NB4 (cell line): ENCODE measurements around the gene CTNNA2.

Experiments used
- DNase-seq: peaks from one replicate; pipeline ENCODE4 v3.0.0; 2010; ENCODE audit warnings: low read depth
- H3K4me3 ChIP-seq: one replicate; pipeline ENCODE4 v1.5.1; 2011; ENCODE audit warnings: mild to moderate bottlenecking, low read depth, low read length, moderate library complexity
- CTCF ChIP-seq: IDR thresholded peaks from one replicate; pipeline ENCODE4 v1.5.1; 2012; ENCODE audit warnings: low read depth, low read length
- MAX ChIP-seq: IDR thresholded peaks from 2 replicates; pipeline ENCODE4 v1.6.1; 2011; ENCODE audit warnings: low read depth, low read length
- MYC ChIP-seq: IDR thresholded peaks from 2 replicates; pipeline ENCODE4 v1.6.1; 2011; ENCODE audit warnings: low read depth, low read length
- POLR2A ChIP-seq: IDR thresholded peaks from 2 replicates; pipeline ENCODE4 v1.6.1; 2011; ENCODE audit warnings: mild to moderate bottlenecking; ENCODE audit not compliant: insufficient read length; ENCODE audit errors: extremely low read depth

CTNNA2 gene

GRCh38 chr2:80120866-80121265 lies 608.0 kb downstream of the CTNNA2 start:
- H3K4me3 ChIP-seq, result no peak overlapping the region
- no peak for TF ChIP-seq CTCF
- no peak for TF ChIP-seq MYC
- TF ChIP-seq MAX, result no peak
- TF ChIP-seq POLR2A, result no peak
- no peak for DNase-seq

DNA sequence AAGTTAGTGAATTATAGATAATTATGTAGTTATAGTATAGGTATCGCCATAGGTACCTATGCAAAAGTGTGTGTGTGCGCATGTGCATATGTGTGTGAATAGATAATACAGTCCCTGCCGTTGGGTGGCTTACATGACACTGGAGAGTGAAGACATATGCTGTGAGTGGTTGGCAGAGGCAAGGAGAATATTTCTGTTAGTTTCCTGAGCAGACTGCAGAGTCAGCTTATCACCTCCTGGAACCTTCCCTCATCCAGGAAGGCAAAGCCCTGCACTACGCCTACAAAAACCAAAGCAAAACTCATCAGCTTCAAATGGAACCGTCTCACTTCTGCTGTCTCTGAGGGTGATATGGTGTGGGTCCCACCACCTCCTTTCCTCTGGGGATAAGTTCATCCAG lies 609.8 kb downstream of the CTNNA2 start:
- no peak for TF ChIP-seq POLR2A
- no peak for TF ChIP-seq CTCF
- H3K4me3 ChIP-seq, result no peak overlapping the region
- DNase-seq, result no peak

DNA sequence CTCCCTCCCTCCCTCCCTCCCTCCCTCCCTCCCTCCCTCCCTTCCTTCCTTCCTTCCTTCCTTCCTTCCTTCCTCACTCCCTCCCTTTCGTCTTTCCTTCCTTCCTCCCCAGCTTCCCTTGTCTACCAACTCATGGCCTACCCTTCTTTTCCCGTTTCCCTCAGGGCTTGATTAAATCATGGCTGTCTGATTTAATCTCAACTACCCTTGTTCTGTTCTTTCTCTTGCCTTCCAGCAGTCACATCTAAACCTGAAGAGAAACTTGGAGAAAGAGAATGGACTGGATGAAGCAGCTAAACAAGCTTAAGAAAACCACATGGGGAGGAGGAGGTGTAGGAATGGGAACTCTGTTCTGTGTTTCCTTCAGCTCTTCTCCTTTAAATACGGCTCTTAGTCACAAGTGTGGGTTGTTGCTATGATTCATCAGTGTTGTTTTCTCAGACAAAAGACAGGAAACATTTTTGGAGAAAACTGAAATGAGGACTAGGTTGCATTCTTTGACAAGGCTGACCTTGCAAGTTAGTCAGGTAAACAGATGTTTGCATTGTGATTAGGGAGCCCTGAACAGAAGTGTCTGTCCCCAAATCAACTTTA lies 613.8 kb downstream of the CTNNA2 start:
- no peak overlapping the region for H3K4me3 ChIP-seq
- TF ChIP-seq CTCF, result no peak
- no peak for TF ChIP-seq MYC
- no peak for TF ChIP-seq POLR2A
- TF ChIP-seq MAX, result no peak
- no peak for DNase-seq

DNA sequence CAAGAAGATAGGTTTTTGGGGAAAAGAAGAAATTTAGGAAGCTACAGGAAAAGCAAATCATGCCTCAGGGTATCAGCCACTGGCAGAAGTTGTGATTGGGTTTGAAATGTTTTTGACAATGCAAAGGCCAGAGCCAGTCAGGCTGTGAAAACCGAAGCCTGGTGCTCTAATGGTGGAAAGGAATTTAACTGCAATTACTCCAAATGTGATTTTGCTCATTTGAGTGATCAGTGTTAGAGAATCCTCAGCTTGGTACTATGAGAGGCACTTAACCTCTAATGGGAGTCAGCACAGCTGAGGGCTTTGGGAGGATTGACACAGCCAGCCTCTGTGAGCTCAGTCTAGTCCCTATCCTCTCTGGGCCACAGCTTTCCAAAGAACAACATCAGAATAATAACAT lies 615.2 kb downstream of the CTNNA2 start:
- TF ChIP-seq CTCF (no peak), MAX (no peak), MYC (no peak), POLR2A (no peak)

DNA sequence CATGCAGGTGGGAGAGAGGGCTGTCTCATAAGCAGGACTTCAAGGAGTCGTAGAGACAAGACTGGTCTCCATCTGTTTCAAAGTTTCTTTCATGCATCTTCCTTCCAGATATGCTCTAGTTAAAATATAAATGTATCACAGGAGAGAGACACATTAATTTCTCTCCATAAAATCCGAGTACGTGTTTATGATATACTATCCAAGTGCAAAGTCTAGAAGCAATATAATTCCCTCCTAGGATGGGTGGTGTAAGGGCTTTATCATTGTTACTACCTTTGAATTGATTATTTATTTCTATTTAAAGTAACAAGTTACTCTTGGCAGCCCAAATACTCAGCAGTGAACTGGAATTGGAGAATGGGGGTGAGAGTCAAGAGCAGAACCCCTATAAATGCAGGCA lies 619.4 kb downstream of the CTNNA2 start:
- no peak for TF ChIP-seq CTCF
- no peak for TF ChIP-seq POLR2A
- no peak for TF ChIP-seq MAX
- TF ChIP-seq MYC, result no peak
- no peak for DNase-seq
- no peak overlapping the region for H3K4me3 ChIP-seq

More for the DNA sequence above, 615.2 kb downstream of the CTNNA2 start:
- no peak for DNase-seq
- H3K4me3 ChIP-seq, result no peak overlapping the region

DNA sequence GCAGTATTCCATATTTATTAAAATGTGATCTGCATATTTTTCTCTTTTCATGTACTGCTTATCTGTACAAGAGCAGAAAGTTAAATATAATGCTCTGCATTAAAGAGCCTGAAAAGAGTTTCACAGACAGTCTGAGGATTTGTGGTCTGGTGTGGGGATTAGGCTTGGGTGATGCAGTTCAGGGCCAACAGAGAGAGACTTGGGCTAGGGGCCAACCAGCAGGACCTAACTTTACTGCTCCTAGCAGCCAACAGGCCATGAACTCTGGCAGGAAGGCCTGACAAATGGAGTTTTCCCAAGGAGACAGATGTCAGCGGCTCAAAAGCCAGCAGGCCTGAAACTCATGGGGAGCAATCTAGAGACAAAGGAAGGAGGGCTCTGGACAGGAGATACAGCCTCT lies 622.1 kb downstream of the CTNNA2 start:
- H3K4me3 ChIP-seq, result no peak overlapping the region
- no peak for DNase-seq
- TF ChIP-seq CTCF (no peak), MYC (no peak), POLR2A (no peak), MAX (no peak)
